GM12864 (cell line): ENCODE results near the gene TYMP.

ENCODE experiments used
- DNase-seq: peaks from one replicate; pipeline ENCODE4 v3.0.0-alpha.2; 2011; ENCODE audit warnings: low read depth
- H3K4me3 ChIP-seq: 2 replicates; pipeline ENCODE4 v1.5.1; 2011; ENCODE audit warnings: mild to moderate bottlenecking, low read depth, low read length, control low read depth
- CTCF ChIP-seq: IDR thresholded peaks from 2 replicates; pipeline ENCODE4 v1.5.1; 2011; ENCODE audit warnings: low read depth, mild to moderate bottlenecking, moderate library complexity, low read length, control low read depth, inconsistent platforms; ENCODE audit errors: missing control alignments

TYMP gene

GRCh38 chr22:50530877-50531545, 1.2 kb upstream of the TYMP start:
- no peak for TF ChIP-seq CTCF
- H3K4me3 ChIP-seq = peak overlapping the region; percentile 63
- no peak for DNase-seq

GRCh38 chr22:50530580-50530876, 716 bp upstream of the TYMP start:
- no peak for DNase-seq
- no peak for TF ChIP-seq CTCF
- peak overlapping the region; percentile 63 for H3K4me3 ChIP-seq

- DNase-seq = no peak
- peak overlapping the region; percentile 63 for H3K4me3 ChIP-seq
- no peak for TF ChIP-seq CTCF
Observed at GRCh38 chr22:50529416-50529896, 356 bp downstream of the TYMP start.

GRCh38 chr22:50528682-50529415, 963 bp downstream of the TYMP start:
- no peak for DNase-seq
- H3K4me3 ChIP-seq = peak overlapping the region; percentile 63
- TF ChIP-seq CTCF = no peak

- H3K4me3 ChIP-seq = peak overlapping the region; percentile 63; the same call in 1 of the 2 replicates
- no peak for DNase-seq
- no peak for TF ChIP-seq CTCF
Observed at GRCh38 chr22:50527921-50528681, 1.7 kb downstream of the TYMP start.

GRCh38 chr22:50526834-50527801, 2.7 kb downstream of the TYMP start:
- no peak for TF ChIP-seq CTCF
- no peak for DNase-seq

More at GRCh38 chr22:50526834-50527801, 2.7 kb downstream of the TYMP start:
- peak overlapping the region; percentile 60 for H3K4me3 ChIP-seq
